Activated T-cell treated with anti-CD3 and anti-CD28 coated beads, Interleukin-2, amount 50 U/mL, for 1 hour (primary cell): ENCODE results near the gene ANTXR1.

Source experiments
- DNase-seq: peaks from one replicate; pipeline ENCODE4 v3.0.0-alpha.2; 2020

Gene ANTXR1

DNA sequence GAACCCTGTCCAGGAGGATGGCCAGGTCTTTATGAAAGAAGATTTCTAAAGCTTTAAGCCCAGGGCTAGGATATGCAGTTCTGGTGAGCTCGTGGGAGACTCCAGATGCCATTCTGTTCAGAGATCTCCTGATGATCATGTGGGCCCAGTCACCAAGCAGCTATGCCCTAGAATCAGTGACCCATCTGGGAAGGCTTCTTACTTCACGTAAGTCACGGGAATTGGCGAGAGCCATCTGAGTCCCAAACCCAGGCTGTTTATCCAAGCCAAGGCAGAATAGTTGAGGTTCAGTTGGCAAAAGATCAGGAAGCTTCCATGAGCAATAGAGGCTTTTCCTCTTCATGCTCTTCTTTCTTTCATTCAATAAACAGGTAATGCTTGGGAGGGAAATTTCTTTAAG lies 23.9 kb downstream of the ANTXR1 start:
- DNase-seq: no peak

DNA sequence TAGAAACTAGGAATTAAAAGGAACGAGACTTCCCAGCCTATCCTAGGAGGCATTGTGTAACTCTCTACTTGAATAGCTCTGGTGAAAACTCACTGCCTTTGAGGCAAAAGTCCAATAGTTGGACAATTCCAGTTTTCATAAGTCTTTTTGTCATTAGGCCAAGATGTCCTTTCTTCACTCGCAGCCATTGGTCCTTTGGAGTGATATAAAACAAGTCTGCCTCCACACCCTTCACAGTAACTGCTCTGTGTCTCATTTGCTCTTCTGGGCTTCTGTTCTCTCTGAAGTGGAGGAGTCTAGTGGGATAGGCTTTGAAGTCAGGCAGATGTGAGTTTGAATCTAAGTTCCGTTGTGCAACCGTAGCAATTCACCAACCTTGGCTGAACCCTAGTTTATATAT lies 28.2 kb downstream of the ANTXR1 start:
- DNase-seq: no peak

DNA sequence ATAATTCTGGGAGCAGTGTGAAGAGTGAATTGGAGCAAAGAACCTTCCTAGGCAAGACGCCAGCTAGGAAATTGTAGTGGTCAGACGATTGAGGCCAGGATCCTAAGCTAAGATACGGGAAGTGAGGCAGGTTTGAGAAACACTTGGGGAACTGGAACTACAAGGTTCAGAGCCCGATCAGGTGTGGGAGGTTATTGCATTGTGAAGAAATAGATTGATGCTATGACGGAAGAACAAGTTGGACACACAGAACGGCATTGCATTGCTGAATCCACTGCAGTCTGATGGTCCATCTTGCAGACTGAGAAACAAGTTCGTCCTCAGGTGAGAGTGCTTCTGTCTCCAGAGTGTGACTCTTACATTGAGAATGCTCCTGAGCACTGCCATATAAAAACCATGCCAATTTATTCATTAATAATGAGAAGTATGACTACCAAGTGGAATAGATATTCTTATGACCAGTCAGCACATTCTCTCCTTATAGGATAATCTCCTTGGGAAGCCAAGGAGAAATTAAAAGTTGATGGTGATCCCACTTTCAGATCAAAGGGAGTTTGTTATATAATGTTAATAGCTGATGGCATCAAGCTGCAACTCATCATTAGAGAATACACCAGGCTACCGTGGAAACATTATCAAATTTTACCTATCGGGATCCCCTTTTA lies 30.9 kb downstream of the ANTXR1 start:
- DNase-seq: no peak

DNA sequence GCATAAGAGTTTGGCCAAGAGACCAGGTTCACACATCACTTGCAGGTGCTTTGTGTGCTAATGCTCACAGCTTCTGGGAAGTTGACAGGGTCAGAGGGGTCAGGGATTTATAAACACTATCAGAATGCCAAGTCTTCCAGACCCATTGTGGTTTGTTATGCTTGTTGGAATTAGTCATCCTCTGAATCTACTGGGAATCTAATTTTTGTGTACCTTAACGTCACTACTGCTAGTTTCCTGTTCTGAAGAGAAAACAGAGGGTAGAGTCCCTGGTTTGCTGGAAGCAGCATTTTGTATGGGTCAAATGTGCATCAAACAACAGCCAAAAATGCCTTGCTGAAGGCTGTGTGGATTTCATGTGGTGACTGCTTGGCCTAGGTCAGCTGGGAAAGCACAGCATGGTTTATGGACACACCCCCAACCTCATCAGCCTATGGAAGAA lies 33.3 kb downstream of the ANTXR1 start:
- DNase-seq: no peak

DNA sequence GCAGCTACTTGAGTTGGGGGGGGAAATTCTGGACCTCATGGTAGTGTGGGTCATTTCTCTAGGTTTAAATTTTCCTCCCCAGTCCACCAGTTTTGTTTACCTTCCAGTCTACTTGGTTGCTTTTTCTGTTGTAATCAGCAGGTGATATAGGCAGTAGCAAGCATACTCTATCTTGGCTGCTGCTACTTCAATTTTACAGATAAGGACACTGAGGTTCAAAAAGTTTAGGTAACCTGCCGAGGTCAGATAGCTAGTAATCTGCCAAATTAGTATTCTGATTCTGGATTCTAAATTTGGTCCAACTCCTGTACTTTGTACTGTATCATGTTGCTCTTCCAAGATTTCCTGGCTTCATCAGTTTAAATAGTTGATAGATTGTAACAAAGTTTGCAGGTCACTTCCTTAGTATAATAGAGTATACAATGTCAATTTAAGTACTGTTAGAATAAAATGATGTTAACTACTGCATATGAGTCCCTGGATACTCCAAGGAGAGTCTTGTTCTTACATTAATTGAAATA lies 34.7 kb downstream of the ANTXR1 start:
- DNase-seq: no peak

DNA sequence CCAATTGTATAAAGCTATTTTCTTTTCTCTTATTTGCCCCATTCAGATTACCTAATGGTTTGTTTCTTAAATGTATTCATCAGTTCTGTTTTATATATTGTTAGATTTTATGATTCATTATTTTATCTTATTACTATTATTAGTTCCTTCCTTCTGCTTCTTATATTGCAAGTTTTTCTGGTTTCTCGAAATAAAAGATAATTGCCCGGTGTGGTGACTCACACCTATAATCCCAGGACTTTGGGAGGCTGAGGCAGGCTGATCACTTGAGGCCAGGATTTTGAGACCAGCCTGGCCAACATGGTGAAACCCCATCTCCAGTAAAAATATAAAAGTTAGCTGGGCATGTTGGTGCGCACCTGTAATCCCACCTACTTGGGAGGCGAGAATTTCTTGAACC lies 37.8 kb downstream of the ANTXR1 start:
- DNase-seq: no peak

DNA sequence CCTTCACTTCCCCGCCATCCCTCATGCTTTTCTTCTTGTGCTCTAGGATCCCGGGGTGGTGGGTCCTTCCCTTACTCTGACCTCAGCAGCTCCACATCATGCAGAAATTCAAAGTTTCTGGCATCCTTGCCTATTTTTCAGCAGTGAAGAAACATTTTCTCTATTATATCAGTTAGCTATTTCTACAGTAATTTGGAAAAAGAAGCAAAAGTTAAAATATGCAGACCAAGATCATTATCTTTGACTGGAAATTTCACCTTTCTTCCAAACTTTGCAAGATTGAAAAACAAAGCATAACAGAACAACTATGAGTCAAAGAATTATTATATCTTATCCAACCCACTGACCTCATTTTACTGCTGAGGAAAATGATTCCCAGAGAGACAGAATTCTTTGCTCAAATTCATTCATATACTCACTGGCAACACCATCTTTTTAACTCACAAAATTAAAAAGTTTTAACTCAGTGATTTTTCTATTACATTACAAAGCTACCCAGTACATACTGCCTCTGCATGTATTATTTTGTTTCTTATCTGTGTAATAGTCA lies 40.5 kb downstream of the ANTXR1 start:
- no peak for DNase-seq

DNA sequence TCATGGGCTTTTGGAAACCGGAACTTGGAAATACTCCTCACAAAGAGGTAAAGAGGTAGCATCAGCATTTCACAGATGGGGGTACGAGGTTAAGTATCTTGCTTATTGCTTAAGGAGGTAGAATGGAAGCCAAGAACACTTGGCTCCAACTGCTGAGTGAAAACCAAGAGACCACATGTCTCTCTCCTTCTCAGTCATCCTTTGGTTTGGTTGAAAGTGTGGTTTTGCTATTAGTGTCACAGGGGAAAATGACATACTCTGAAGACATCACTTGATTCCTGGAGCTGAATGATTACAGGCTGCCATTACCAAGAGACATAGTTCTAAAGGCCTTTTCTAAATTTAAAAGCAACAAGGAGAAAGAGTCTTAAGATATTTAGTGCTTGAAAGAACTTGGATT lies 41.5 kb downstream of the ANTXR1 start:
- DNase-seq: no peak

DNA sequence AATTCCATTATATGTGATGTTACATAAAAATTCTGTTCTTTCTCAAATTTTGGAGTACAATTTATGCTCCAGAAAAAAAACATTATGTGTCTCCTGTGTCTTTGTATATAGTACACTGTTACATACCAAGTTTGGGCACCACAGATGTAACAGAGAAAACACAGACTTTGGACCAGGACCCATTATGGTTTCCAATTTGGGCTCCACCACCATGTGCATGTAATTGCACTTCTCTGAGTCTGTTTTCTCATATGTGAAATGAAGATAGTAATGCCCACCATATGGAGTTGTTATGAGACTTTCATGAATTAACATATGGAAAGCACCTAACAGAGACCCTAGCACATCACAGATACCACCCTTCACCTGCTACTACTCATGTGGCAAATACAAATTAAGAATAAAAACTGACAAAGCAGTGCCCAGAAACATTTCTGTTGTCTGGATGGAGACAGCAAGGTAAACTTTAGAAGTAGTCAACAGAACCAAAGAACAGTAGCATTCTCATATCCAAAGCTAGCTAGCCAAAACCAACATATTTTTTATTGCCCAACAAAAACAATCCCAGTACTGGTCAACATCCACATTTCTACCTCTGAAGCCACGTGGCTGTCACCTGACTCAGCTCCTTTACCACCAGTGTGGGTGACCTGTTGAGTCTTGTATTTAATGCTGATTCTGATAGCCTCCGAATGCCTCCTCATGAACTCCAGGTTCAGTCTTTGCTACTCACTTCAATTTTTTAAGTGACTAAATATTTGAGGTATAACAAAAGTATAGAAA lies 42.9 kb downstream of the ANTXR1 start:
- no peak for DNase-seq

DNA sequence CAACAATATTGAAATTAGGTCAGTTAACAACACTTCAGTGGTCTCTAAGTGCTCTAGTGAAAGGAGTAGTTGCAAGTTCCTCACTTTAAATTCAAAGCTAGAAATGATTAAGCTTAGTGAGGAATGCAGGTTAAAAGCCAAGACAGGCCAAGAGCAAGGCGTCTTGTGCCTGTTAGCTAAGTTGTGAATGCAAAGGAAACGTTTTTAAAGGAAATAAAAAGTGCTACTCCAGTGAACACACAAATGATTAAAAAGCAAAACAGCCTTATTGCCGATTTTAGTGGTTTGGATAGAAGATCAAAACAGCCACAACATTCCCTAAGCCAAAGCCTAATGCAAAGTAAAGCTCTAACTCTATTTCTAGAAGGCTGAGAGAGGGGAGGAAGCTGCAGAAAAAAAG lies 44.7 kb downstream of the ANTXR1 start:
- no peak for DNase-seq

DNA sequence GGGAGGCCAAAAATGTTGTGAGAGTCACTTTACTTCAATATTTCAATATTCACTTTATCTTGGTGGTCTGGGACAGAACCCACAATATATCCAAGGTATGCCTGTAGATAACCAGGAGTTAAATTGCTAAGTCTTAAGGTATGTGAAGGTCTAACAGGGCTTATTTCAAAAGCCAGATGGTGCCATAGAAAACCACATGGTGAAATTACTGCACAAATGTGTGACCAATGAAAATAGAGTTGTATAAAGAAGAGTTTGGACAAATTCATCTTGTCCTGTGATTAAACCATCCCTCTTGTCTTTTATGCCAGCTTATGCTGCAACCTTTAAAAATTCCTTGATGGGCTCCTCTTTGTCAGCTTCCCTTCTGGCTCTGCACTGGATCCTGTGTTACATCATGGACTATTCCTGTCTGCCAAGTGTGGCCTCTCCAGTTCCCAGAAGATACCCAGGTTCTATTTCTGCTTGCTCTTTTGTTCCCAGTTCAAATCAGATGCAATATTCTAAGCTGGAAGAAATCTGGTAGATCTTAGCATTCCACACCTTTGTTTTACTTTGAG lies 46.8 kb downstream of the ANTXR1 start:
- DNase-seq: no peak

DNA sequence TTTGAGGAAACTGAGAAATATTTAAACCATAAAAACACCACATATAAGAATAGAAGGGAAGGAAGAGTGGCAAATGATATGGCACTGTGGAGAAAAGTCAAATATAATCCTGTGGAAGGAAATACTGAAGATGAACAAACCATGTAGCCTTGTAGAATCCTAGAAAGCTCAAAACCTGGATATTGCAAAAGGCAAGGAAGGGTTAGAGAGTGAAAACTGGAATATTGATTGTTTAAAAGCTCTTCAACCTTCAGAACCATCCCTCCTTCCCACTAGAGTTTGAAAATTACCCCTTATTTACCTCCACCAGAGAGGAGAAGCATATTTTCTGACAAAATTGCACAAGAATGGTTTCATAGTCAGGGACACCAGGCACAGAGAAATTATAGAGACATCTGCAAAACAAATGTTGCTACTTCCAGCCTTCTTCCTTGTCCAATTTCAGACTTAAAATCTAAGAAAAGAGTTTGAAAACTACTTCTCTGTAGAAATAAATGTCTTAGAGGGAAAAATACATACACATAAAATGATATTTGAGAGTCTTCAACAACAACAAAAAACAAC lies 48.0 kb downstream of the ANTXR1 start:
- no peak for DNase-seq

DNA sequence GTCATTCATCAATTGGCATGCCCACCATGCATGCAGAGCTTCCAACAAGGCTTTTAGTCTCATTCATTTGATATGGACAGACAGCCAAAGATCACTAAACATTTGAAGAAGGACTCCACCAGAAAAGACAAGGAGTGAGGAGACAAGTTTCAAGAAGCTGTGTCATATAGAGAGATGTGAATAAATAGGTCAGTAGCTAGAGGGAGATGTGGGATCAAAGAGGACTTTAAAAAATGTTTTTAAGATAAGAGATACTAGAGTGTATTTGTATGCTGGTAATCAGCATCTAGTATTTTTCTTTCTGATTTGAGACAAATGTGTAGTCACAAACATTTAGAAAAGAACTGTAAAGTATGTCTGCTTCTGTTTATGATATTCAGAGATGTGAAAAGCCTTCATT lies 48.5 kb downstream of the ANTXR1 start:
- no peak for DNase-seq

DNA sequence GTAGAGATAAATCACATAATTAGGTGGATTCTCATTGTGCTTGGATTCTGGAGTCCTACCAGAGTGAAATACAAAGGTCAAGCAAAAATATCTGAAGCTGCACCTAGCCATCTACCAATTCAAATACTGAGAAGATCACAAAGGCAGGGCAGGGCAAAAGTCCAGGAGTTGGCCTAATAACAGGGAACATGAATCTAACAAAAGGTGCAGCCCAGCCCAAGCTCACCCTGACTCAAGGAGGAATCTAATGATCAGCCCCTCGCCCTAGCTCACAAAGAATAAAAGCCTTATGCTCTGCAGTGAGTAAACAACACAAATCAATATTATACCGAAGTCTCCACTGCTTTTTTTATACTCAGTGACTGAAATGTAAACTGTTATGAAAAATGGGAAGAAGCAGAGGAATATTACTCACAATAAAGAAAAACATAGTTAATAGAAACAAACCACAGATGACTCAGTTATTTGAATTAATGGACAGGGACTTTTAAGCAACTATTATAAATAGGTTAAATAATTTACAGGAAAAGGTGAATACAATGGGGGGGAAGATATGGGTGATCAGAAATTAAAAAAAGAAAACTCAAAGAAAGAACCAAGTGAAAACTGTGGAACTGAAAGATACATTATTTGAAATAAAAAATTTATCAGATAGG lies 49.5 kb downstream of the ANTXR1 start:
- no peak for DNase-seq

DNA sequence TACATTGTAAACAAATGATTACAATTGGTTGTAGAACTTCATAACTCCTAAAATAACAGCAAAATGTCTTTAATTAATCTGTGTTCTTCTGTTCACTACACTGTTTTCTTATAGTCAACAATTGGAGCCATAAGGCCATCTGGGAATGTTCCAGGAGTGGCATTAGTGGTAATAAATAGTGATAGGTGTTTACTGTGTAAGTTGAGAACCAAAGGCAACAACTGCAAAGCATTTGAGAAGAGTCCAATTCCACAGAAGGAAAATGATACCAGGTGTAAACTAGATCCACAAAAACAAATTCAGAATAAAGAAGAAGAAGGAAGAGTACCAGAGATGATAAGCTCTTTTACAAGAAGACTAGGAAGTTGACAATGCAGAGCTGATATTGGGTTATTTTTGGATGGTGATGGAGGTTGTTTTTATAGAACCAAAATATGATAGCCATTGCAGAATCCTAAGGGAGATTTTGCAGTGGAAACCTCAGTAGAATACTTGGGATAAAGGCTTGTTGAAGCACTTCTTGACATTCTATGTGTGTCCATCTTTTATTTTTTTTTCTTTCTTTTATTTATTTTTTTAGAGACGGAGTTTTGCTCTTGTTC lies 52.9 kb downstream of the ANTXR1 start:
- DNase-seq: no peak

DNA sequence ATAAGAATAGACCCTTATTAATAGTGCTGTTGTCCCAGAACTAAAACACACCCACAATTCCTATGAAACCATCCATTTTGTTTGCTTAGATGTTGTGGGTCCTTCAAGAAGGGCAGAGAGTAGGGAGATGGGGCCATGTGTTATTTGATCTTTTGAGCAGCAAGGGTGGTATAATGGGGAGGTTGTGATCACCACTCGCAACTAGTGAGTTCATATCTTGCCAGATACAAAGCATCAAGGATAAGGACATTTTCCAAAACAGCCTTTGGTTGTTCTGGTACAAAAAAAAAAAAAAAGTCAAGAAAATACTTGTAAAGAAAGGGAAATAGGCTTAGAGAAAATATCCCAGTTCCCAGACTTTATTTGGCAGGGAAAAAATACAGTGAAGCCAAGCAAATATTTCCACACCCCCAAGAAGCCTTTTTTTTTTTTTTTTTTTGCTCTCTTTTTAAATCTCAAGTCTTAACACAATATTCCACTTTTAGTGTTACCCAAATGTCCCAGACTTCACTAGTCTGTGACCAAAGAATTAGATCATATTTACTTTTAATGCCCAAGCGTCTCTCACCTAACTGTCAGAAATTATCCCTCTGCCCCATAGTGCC lies 54.1 kb downstream of the ANTXR1 start:
- DNase-seq: no peak

DNA sequence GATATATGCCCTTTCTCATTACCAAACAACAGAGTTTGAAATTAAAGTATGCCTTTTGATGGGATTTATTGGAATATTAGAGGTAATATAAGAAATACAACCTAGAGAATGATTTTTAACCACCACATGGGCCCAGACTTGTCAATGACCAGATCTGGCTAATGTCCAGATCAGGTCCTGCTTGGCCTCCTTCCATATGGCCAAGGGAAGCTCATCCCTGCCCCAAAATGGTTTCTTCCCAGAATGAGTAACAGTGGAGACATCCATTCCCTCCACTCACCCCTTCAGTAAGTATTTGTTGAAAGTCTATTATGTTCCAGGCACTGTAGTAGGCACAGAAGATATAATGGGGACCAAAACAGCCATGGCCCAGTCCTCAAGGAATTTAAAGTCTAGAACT lies 54.9 kb downstream of the ANTXR1 start:
- DNase-seq: no peak

DNA sequence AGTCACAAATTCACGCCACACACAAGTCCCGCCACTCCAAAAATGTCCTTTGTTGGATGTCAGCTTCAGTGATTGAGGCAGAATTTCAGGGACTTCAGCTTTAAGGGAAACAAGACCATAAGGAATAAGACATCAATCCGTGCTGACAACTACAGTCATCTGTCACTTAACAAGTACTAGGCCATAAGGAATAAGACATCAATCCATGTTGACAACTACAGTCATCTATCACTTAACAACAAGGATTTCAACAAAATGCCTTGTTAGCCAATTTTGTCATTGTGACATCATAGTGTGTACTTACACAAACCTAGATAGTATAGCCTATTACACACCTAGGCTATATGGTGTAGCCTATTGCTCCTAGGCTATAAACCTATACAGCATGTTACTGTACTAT lies 58.0 kb downstream of the ANTXR1 start:
- DNase-seq: no peak

DNA sequence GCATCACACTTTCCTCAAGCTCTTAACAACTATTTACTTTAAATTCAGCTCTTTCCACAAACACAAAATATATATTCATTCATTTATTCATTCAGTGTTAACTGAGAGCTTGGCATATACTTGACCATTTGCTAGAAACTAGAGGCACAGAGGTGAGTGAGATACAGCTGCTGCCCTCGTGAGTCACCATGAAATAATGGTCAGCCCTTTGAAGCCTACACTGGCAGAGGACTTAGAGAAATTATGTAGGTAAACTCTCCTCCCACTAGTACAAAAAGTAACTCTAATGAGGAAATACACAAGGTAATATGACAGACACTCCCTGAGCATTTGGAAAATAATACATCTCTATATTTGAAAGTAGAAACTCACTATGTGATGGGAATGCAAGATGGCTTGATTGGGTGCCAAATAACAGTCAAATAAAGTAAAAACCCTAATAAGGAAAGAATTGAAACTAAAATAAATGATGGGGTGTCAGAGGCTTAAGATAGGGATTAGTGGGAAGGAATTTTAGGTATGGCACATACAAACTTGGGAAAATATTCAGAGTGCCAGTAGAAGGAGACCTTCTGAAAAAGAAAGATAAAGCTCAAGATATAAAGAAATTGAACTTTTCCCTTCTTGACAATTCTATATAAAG lies 61.1 kb downstream of the ANTXR1 start:
- DNase-seq: no peak

DNA sequence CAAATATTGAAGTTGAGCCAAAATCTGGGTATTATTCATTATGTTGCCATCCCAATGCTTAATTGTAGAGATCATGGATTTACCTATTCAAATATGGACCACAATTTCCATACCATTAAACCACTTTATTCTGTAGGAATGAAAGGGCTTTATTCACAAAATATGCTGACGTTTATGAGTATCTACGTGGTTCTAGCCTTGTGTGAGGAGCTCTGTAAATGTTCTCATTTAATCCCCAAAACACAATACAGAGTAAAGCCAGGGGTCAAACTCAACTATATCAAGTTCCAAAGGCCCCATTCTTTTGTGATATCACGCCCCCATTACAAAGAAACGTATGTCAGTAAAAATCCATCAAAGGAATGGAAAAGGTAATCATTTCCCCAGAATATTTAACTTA lies 61.9 kb downstream of the ANTXR1 start:
- DNase-seq: no peak

DNA sequence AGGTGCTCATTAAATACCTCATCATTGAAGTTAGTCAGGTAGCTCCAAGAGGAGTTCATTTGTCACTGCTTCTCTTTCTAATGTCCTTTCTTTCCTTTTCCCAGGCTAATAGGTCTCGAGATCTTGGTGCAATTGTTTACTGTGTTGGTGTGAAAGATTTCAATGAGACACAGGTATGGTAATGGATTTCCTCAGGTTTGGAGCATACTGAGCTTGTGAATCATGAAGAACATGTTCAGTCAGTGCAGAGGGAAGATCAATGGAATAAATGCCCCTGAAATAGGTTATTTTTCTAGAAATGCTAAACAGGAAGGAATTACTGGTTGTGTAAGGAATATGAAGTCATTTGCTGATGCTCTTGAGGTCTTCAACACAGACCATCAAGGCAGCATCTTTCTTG lies 62.5 kb downstream of the ANTXR1 start:
- DNase-seq: no peak

DNA sequence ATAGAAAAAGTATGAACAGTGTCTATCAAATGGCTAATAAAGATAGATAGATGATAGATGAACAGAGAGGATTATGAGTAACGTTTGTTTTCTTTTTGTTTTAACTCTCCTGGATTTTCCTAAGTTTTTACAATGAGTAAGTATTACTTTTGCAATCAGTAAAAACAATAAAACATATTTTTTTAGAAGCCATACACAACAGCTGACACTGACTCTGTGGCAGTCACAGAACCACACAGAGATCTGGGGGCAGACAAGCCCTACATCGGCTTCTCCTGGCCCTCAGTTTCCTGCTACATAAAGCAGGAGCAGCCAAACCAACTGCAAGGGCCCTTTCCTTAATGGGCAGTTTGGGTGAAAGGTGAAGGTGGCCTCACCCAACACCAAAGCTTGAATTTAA lies 63.6 kb downstream of the ANTXR1 start:
- no peak for DNase-seq
